HG02870 (cell line): Measurements from ENCODE around the gene MCC.

Experiments used
- ATAC-seq: cut with Tn5 transposase; IDR thresholded peaks from one replicate; pipeline ENCODE4 v1.9.1; 2021; ENCODE audit warnings: mild to moderate bottlenecking, moderate library complexity; ENCODE audit not compliant: unreplicated experiment

MCC gene

DNA sequence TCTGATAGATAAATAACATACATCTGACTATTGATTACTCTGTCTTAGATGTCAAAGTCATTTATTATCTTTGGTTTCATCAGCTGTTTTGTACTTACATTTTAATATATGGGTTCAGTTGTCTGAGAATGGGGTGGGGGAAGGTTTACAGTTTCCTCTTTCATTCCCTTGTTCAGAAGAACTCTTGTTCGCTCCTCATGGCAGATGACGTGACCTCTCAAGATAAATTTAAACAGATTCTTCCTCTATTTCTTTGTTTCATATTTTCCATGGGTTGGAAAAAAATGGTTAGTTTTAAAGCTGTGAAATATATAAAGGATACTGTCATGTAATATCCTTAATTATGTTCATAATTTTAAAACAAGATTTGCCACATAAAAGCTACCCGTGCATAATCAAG, 114.8 kb downstream of the MCC start:
- no peak for ATAC-seq

DNA sequence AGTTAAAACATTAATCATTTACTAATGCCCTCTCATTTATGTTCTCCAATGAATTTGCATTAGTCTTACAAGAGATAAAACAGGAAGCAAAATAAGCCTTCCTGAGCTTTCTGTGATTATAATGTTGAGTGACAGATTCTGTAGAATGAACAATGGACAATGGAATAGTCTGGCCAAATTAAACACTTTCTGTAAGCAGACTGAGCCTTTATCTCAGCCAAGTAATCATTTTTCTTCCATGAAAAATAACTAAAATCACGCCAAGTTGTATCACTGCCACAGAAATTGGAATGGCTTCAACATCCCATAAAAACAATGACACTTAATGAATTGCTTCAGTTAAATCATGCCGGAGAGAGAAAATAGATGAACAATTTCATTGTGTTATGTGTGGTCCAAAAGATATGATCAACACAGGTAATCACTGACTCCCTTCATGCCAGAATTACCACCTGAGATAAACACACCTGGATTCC, 116.5 kb downstream of the MCC start:
- ATAC-seq = no peak

GRCh38 chr5:113367586-113367985, 120.7 kb downstream of the MCC start:
- ATAC-seq = no peak

- ATAC-seq = no peak
Observed at GRCh38 chr5:113364466-113364865, 123.8 kb downstream of the MCC start.

- ATAC-seq = no peak
Observed at GRCh38 chr5:113361701-113362100, 126.6 kb downstream of the MCC start.

DNA sequence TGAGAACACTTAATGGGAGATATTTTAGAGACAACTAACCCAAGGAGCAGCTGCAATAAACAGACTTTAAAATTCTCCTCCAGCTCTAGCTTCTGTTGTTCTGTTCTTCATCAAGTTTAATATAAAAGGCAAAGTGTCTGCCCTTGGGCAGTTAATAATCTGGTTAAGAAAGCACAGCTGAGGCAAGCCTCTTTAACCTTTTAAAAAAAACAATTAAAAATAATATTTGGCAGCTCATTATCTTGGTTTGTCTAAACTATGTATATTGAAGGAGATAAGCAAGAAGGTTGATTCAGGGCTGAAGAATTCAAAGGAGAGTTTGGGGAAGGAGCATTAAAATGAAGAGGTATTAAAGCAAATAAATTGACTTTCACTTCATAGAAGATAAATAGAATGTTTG, 128.8 kb downstream of the MCC start:
- no peak for ATAC-seq

DNA sequence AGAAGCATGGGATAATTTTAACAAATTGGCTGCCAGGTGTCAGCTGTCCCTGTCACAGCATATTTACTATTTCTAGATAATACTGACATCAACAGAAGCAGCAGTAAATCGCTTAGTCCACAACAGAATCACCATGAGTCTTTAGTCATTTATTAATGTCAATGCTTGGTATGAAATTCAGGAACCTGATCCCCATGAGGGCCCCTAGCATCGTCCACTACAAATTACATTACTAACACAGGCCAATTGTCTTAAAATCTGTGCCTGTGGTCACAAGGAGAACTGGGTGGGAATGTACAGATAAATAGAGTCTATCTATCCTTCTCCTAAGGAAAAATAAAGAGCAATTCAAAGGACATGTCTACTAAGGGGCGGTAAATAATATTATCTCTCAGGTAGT, 129.6 kb downstream of the MCC start:
- no peak for ATAC-seq

GRCh38 chr5:113357696-113358476, 130.4 kb downstream of the MCC start:
- ATAC-seq = no peak

DNA sequence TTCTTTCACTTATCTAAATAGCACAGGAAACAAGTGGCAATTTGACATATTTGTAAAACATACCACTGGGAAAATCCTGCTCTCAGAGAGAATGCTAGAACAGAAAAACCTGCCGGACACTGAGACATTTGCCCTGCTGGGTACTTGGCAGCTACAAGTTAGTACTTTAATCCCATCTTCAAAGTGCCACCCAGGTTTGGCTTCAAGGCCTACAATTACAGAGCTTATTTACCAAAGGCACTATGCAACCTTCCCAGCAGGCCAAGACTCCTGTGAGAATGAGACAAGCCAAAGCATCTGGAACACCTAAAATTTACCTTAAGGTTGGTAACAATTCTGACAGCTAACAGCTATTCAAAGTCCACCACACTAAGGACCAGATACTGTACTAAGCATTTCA, 131.8 kb downstream of the MCC start:
- ATAC-seq = no peak

DNA sequence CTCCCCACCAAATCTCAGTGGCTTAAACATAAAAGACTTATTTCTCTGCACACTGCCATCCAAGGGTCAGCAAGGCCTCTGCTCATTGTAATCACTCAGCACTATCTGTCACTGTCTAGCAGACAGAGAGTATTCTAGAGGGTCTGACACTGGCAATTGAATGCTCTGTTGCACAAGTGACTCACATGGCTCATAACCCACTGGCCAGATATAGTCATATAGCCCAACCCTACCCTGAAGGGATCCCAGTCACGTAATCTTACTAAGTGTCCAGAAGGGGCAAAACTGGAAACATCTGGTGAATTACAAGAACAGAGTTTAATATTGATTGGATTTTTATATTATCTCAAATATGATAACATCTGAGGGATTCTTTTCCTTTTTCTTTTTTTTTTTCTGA, 134.2 kb downstream of the MCC start:
- no peak for ATAC-seq

- ATAC-seq = no peak
Observed at GRCh38 chr5:113347572-113347971, 140.7 kb downstream of the MCC start.

DNA sequence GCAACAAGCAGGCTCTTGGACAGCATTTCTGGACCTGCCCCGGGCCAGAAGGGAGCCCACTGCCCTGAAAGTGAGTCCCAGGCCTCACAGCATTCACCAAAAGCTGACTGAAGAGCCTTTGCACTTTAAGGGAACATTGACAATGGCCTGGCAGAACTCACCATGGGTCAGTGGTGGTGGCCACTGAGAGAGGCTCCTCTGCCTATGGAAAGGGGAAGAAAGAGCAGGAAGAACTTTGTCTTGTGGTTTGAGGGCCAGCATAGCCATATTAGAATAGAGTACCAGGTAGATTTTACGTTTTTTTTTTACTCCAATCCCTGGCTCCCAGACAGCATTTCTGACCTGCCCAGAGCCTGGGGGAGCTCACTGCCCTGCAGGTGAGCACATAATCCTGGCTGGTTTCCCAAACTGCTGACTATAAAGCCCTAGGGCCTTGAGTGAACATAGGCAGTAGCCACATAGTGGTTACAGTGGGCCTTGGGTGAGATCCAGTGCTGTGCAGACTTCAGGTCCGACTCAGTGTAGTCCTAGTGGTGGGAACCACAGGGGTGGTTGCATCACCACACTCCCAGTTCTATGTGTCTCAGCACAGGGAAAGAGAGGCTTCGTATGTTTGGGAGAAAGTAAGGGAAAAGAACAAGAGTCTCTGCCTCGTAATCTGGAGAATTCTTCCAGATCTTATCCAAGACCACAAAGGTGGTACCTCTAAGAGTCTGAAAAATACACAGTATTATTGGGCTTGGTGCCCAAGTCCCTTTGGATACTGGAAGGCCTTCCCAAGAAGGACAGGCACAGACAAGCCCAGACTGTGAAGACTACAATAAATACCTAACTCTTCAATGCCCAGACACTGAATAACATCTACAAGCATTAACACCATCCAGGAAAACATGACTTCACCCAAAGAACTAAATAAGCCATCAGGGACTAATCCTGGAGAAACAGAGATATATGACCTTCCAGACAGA, 143.0 kb downstream of the MCC start:
- ATAC-seq = no peak

GRCh38 chr5:113343343-113343742, 144.9 kb downstream of the MCC start:
- no peak for ATAC-seq

DNA sequence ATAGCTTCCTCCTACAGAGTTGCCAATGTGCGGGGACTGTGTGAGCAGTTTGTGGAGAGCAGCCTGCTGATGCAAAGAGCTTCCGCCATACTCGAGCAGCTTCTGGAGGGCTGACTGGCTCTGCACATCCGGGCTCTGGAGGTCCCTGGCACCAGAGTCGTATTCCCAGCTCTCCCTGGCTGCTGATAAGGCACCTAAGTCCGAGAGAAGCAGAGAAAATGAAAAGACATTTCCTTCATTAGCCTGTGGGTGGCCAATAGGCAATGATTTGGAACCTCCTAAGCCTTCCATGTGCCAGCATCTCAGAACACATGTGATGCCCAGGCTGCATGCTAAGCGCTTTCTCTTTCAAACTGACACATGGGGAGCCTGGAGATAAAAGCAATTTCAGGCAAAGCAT, 147.7 kb downstream of the MCC start:
- ATAC-seq = no peak

DNA sequence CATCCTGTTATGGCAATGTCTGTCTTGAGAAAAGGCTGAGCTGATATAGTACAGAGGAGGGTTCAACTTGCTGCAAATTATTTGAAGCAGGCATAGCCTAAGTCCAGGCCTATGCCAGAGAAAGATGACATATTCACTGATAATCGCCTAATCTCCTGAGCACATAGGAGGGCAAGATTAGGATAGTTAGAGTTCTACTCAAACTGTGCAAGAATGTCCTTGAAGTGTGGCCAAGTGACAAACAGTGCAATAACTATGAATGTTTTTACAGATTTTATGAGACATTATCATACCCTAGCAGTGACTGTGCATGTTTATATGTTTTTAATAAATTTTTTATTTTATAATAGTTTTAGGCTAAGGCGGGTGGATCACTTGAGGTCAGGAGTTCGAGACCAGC, 149.6 kb downstream of the MCC start:
- ATAC-seq = no peak

DNA sequence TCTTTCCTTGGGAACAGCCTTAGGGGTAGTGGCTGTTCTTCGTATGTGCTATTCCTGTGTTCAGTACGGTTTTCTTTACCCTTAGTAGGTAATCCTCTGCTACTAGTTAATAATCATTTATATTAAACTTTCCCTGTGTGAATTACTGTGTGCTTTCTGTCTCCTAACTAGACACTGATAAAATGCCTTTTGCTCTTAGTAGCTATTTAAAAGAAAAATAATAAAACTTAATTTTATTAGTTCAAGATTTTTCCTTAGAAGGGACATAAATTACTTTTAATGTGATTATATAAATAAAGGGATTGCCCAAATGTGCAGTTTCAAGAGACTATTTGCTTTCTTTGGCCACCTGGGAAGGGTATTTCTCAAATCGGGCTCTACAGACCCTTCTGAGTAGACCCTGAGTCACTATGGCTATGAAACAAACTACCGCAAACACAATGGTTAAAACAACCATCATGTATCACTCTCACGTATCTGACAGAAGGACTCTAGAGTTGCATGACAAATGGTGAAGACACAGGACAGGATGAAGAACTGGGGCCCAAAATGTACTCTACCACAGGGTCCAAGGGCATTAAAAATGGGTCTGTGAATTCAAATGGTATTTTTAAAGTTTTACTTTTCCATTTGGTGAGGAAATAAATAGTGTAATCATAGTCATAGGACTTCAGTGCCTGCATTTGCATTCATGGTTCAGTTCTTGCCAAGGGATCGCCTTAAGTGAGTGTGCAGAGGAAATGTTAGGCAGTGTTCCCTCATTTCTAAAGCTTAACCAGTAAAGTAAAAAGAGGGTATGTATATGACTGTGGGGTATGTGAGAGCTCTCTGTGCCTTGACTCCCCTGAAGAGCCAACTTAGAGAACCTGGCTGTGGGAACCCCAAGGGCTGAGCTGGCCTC, 150.5 kb downstream of the MCC start:
- no peak for ATAC-seq

- no peak for ATAC-seq
Observed at GRCh38 chr5:113336975-113337374, 151.3 kb downstream of the MCC start.

- no peak for ATAC-seq
Observed at GRCh38 chr5:113333411-113333810, 154.8 kb downstream of the MCC start.

DNA sequence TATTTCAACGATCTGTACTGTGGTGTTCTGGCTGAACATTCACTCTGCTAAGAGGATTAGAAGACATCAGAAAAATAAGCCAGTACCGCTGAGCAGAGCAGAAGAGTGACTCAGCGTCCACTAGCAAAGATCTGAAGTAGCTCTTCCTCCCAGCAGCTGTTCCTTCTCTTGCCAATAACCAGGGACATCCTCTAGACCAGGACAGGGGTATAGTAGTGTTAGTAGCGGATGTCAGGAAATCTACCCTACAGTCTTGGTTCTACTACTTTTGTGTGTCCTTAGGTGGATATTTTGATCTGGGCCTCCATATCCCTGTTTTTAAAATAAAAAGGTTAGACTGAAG, 157.1 kb downstream of the MCC start:
- no peak for ATAC-seq

DNA sequence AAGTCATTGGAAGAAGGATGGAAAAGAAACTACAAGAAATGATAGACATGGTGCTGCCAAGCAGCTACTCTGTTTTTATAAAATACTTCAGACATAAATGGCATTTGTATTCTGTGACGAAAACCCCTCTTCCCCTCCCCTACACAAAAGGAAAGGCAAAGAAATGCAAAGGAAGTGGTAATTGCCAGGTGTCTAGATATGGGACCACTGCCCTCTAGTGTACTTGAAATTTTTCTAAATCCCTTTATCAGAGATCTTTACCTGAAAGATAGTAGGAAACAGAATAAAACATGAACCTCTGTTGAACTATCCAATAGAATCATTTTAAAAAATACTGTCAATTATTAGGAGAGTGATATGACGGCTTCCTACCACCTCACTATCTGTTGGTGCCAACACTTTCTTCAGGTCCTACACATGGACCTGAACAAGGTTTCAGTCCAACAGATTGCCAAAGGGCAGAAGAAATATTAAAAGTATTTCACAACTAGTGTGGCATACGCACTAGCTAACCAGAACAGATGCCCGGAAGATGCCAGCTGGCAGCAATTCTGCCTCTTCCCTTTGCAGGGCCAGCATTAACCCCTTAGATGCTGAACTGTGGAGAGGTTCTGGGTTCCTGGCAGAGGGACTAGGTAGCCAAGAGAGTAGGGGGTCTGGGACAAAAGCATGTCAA, 157.6 kb downstream of the MCC start:
- ATAC-seq = peak; percentile 61
